HK-2 (cell line): ENCODE data around the gene APP.
"Not testable (repeated sequence)": the region's sequence is repeated elsewhere in the genome, so short reads cannot be mapped to it uniquely, and the experiment has no call there.

Experiments used
- DNase-seq: peaks from one replicate; pipeline ENCODE4 v3.0.0-alpha.2; 2018; ENCODE audit not compliant: unreplicated experiment

APP gene

DNA sequence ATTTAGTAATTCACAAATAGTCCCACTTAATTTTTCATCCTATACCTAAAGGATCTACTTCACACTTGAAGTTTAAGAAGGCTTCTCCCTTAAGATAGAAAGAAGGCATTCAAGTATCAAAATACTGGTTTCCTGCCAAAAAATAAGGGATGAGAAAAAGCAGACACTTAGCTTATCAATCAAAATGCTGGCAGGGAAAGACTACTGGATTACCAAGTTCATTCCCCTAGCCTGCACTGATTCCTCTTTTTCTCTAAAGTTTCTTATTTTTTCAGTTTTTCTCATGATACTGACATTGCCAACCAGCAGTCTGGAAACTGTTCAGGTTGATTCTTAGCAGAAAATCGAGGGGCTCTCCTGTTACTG is 231.2 kb downstream of the APP start:
- DNase-seq: no peak

DNA sequence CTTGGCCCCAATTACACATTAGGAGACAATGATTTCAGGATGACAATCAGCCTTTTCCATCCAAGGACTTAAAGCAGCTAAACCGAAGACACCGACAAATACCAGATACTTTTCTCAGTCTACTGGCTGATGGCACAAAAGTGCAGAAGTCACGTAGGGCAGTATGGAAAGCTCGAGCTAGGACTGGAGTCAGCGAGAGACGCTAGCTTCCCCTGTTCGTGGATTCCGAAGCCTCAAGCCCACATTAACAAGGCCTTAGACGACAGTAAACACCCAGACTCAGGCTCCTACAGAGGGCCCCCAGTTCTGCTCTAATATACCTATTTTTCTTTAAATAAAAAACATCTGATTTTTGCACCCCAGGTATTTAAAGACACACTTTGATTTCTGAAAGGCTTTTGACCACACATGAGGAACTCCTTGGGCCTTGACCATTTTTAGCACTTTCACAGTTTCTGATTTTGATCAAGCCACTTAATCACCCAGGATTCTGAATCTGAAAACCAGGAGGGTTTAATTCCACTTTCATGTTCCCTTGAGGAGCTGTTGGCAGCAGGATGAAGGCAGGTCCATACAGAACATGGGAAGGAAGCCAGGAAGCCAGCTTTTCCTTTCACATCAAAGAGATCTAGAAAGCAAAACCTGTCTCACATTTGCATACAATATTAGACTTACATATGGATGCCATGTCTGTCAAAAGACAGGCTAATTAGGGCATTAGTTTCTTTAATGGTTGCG is 231.7 kb downstream of the APP start:
- no peak for DNase-seq

- DNase-seq: no peak
These were observed 233.8 kb downstream of the APP start for GRCh38 chr21:25936776-25937175.

- DNase-seq: peak; percentile 33
These were observed 235.8 kb downstream of the APP start for GRCh38 chr21:25934771-25935224.

- no peak for DNase-seq
These were observed 236.4 kb downstream of the APP start for GRCh38 chr21:25934130-25934529.

DNA sequence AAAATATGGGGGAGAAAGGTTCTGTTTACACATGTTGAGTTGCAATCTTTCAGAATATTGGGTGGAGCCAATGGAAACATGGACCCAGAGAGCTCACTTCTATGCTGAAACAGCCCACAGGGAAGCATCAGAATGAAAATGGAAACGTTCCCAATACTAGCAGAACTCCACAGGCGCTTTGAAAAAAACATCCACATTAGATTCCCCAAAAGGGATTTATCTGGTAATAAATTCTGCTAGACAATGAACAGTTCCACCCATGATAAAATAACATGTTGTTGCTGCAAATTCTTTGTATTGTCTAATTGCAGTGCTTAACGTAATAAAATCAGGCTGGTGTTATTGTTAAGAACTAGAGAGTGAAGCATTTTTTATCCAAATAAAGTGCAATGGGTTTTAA is 238.8 kb downstream of the APP start:
- no peak for DNase-seq

DNA sequence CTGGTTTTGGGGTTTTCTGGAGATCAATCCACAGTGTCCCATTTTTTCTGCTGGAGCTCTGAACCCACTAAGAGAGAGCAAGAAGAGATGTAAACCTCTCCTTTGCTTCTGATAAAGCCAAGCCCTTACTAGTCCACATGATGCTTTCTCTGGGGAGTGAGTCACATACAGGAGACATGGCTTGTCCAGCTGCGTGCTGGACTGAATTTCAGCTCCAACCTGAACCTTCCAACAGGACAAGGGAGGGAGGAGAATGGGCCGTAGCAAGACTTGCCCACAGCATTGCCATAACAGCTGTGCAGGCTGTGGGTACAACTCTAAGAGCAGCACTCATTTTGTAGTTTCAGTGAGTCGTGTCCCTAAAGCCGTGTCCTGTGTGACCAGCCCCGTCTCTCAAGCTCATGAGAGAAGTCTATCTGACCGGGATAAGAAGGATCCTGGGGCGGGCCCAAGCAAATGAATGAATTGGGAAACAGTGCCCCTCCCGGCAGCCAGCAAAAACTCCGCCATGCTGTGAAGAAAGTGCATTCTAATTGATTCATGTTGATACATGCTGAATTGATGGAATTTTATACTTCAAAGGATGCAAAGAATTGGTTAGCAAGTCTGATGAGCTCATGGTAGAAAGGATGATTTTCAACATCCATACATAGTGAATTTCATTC is 240.6 kb downstream of the APP start:
- no peak for DNase-seq

DNA sequence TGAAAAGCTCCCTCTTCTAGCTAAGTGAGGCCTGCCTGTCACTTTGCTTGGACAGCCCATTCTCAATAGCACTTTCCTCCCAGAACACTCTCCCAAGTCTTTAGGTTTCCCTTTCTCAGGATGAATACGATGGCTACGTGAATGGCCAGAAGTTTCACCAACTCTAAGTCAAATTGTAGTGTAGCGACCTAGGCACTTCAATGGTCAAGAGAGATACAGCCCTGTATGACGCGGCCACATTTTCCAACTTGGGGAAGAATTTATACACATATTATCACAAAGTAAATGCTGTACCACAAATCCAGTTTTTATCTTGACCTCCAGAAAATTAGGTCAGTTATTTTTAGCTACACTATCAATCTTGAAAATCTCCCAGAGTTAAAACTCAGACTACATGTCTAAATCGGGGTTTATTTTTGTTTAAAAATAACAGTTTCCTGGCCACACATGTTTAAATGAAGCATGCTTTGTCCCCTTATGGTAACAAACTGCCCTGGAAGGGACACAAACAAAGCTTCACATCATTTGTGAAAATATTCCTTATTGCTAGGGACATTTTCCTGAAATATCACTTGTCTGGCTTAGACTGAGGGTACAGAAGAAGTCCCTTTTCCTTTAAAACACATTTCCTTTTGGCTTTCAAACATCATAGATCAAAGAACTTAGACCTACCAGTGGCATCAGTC is 243.2 kb downstream of the APP start:
- DNase-seq: no peak

DNA sequence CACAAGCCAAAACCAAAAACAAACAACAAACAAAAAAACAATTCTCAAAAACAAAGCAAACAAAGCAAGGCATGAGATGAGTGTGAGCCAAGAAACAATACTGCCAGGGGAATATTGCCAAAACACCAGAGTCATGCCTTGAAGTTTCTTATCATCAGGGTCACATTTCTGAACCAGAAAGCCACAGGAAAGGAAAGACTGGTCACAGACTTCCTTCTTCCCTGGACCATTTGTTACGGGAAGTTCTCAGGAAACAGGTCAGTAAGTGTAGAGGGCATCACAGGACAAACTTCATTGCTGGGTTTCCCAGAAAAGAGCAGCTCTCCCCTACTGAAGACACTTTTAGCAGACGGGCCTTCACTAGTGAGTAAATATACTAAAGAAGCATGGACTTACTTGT is 244.6 kb downstream of the APP start:
- no peak for DNase-seq

DNA sequence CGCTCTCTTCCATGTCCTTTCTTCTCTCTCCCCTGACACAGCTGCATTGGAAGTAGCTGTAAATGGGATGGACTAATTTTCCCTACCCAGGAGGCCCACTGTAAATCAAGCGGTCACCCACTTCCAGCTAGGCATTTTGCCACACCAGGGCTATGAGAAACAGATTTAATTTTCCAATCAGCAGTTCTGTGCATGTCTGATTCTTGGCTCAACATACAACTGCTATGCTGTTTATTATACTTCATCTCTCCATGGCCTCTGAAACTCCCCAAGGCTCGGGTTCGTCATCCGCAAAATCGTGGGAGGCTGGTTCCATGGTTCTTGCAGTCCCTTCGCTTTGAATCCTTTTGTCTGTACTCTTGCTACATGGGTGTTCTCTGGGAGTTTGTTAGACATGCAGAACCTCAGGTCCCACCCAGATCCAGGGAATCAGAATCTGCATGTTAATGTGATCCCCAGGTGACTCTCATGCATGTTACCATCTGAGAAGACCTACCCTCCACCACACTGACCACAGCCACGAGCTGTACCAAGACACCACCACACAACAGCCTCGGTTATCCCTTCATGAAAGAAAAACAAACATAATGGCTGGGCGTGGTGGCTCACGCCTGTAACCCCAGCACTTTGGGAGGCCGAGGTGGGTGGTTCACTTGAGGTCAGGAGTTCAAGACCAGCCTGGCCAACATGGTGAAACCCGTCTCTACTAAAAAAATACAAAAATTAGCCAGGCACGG is 245.3 kb downstream of the APP start:
- no peak for DNase-seq

- DNase-seq: not testable (repeated sequence)
These were observed 252.4 kb downstream of the APP start for GRCh38 chr21:25918152-25918551.

- no peak for DNase-seq
These were observed 254.3 kb downstream of the APP start for GRCh38 chr21:25916226-25916625.

- no peak for DNase-seq
These were observed 257.1 kb downstream of the APP start for GRCh38 chr21:25913479-25913878.

DNA sequence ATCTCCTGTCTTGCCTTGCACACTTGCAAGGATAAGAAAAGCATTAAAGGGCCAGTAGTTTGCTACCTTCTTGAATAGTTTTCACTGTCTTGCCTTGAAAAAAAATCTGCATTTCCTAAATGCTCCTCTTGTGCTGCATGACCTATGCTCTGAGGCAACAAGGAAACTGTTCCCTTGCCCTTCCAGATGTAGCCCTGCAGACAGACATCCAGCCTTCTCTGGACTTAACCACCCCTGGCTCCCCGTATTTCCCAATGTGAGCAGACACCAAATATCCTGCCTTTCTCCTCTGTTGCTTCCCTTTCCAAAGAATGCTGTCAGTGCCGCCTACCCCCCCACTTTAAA is 258.2 kb downstream of the APP start:
- DNase-seq: no peak

GRCh38 chr21:25911730-25912401 is 258.7 kb downstream of the APP start:
- DNase-seq: no peak

GRCh38 chr21:25910809-25911208 is 259.8 kb downstream of the APP start:
- no peak for DNase-seq

GRCh38 chr21:25909341-25909740 is 261.2 kb downstream of the APP start:
- DNase-seq: no peak

- DNase-seq: no peak
These were observed 262.1 kb downstream of the APP start for GRCh38 chr21:25908495-25908894.

GRCh38 chr21:25907573-25908275 is 262.8 kb downstream of the APP start:
- no peak for DNase-seq

DNA sequence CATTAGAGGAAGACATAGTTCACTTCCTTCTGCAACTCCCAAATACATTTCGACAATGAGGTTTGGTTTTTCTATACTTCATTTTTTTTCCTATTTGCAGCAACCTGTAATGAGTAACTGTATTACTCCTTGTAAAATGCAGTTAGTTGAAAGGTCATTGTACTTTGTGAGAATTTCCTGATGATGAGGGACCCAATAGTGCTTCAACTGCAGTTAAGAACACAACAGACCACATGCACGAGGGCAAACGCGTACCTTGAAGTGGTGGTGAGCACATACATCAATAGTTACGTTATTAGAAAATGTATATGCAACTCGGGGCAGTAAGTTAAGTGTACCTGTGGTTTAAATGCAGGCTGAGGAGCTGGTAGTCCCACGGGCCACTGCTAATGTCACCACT is 264.0 kb downstream of the APP start:
- no peak for DNase-seq

DNA sequence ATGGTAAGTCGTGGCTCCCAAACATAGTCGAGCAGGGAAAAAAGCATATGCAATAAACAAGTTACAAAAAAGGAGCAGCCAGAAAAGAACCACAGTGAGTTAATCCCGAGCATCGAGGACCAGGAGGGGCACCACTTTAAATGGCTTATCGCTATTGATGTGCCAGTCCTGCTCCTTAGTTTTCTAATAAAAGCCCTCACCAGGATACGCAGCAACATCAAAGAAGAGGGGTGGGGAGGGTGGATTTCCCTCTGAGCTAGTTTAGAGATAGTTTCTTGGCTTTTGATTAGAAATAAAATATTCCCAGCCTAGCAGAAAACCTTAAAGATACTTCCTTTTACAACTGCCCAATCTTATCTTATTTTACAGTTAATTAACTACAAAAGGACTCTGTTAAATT is 265.4 kb downstream of the APP start:
- no peak for DNase-seq
